Heart left ventricle (tissue), 16 donors: ENCODE measurements around the gene PRKN. TPM values are rescaled to one million over a fixed set of nuclear protein-coding genes. Genes with fewer than 3 reads are reported as not detected.

ENCODE experiments used
- ATAC-seq, 4 donors: fragments of 200-7000 bp; cut with Tn5 transposase; one replicate each; pipeline ENCODE4 v1.9.1; 2020 to 2022; ENCODE audit warnings: moderate library complexity in 4 of 4, mild to moderate bottlenecking in 3 of 4, moderate number of reproducible peaks in 1 of 4
- DNase-seq, 5 donors: peaks; one replicate each; pipeline ENCODE4 v3.0.0-alpha.2; 2020
- H3K27ac ChIP-seq, 12 donors: fragments of 200-600 bp; sonication (generic) in 4 of 12; one replicate each; pipeline versions ENCODE4 v1.5.0 to v1.8.0; 2016 to 2022; ENCODE audit warnings: mild to moderate bottlenecking in 2 of 12
- H3K27me3 ChIP-seq, 9 donors: fragments of 200-600 bp; sonication (generic) in 2 of 9; one replicate each; pipeline versions ENCODE4 v1.5.1 to v1.8.0; 2016 to 2022; ENCODE audit warnings: mild to moderate bottlenecking in 3 of 9
- H3K36me3 ChIP-seq, 9 donors: fragments of 200-600 bp; sonication (generic) in 2 of 9; one replicate each; pipeline versions ENCODE4 v1.5.0 to v1.8.0; 2018 to 2022; ENCODE audit warnings: mild to moderate bottlenecking in 2 of 9
- H3K4me1 ChIP-seq, 12 donors: fragments of 200-600 bp; sonication (generic) in 4 of 12; one replicate each; pipeline versions ENCODE4 v1.5.0 to v1.8.0; 2016 to 2022; ENCODE audit warnings: mild to moderate bottlenecking in 3 of 12
- H3K4me3 ChIP-seq, 12 donors: fragments of 200-600 bp; sonication (generic) in 4 of 12; one replicate each; pipeline versions ENCODE4 v1.5.0 to v1.8.0; 2017 to 2022; ENCODE audit warnings: mild to moderate bottlenecking in 9 of 12, moderate library complexity in 4 of 12
- H3K9me3 ChIP-seq, 12 donors: fragments of 200-600 bp; sonication (generic) in 4 of 12; one replicate each; pipeline versions ENCODE4 v1.5.0 to v1.8.0; 2016 to 2022; ENCODE audit warnings: mild to moderate bottlenecking in 1 of 12
- CTCF ChIP-seq, 12 donors: fragments of 200-600 bp; sonication (generic) in 4 of 12; IDR thresholded peaks; one replicate each; pipeline versions ENCODE4 v1.5.0 to v1.8.0; 2018 to 2022; ENCODE audit warnings: antibody characterized with exemption in 12 of 12, mild to moderate bottlenecking in 5 of 12
- POLR2A ChIP-seq, 2 donors: fragments of 450-650 bp; IDR thresholded peaks; one replicate each; pipeline ENCODE4 v1.6.1; 2017; ENCODE audit warnings: antibody characterized with exemption in 2 of 2, mild to moderate bottlenecking in 2 of 2, moderate library complexity in 2 of 2
- WGBS, 4 donors: extraction: QIAGEN DNeasy Blood & Tissue Kit in 2 of 4; methylation state at CpG; one replicate each; pipeline versions ENCODE4 v1.1.5 to v1.1.7; 2013 to 2018; 5-methylcytosine and 5-hydroxymethylcytosine counted together
- intact Hi-C, 10 donors: fragments of 100-400 bp; cut with DNase I; formaldehyde crosslinking; loops; one replicate each; pipeline versions ENCODE4 v1.11.1 to v1.14.2; 2022
- polyA plus RNA-seq, 2 donors: library from polyadenylated mRNA; stranded (reverse); fragments of 200-250 nt; gene quantifications; one replicate each; pipeline ENCODE4 v1.2.3, GENCODE V29; 2013
- total RNA-seq, 9 donors: library from RNA; depleted of rRNA in 2 of 9; stranded (reverse); fragments of >200 nt in 2 of 9; fragmentation: NEBNext Ultra II Directional in 3 of 9; extraction: Animal tissue kit (Norgen Biotek cat#: 25700) in 3 of 9; gene quantifications; one replicate each; pipeline versions ENCODE4 v1.1.0 to v1.2.4, GENCODE V29; 2016 to 2023
- donor health status: ischemic (EF 13 %, LVEDD 7.1; RV severe dilation, severe dysfunction).
- donor health status: healthy with polysubstance abuse.
- donor health status: DM: no; HTN: yes; CAD: no.
- donor health status: DM: no; HTN: no; CAD: no.
- donor health status: ischemic (EF 25% LVEDD 6.9; RV normal size, moderate dysfunction).
- donor health status: ischemic (EF 25% LVEDD 5.7; RV mildly dilated, moderate dysfunction).
- donor health status: healthy.
- donor health status: DM: yes; HTN: yes; CAD: no.
- donor health status: ischemic (EF 35%, LVEDD 5.7; RV mildly dilated, moderate dysfunction).
- donor health status: nonischemic (EF 11% LVEDD 7.7; RV severe dilation, severe dysfunction).
- donor health status: DM: yes; HTN: yes; CAD: no.
- donor health status: PGD.
- donor health status: ischemic (EF 29% LVEDD 5.4; RV normal size, mild dysfunction).
- donor health status: nonischemic (EF 23%, LVEDD 6.1; RV moderate dilation, normal function).

The PRKN gene
- total and polyA plus RNA-seq, 11 donors = 3.4 to 32.5 (median 21.2) TPM

- Histone ChIP-seq H3K36me3 (no peaks in the 10 kb centered on the region), H3K27me3 (no peaks in the 10 kb centered on the region), H3K9me3 (peaks cover 0 to 3% (median 0%) of the 10 kb centered on the region in 12 donors), H3K4me1 (peaks cover 0 to 35% (median 10%) of the 10 kb centered on the region in 12 donors), H3K4me3 (no peak overlapping the region), H3K27ac (peak overlapping the region; percentile 39 to 96 (median 82))
- no peak for DNase-seq
- intact Hi-C loops = loop anchor here in 6 of 10 donors (5.0 to 10.0 kb wide), 7 partner anchors 97 to 693 kb away; partner anchors contain the start of gene QKI (in 2 of the 6)
- TF ChIP-seq CTCF (IDR thresholded peaks at IDR 0.05) = no peak
- no peak for TF ChIP-seq POLR2A (IDR thresholded peaks at IDR 0.05)
- 56 to 64% (median 61%) methylated on average over 2 of the region's 2 CpGs for WGBS, 4 donors
- peak; percentile 27 to 70 (median 48) for ATAC-seq
Observed at GRCh38 chr6:162721404-162721687, 6.2 kb downstream of the PRKN start.

- intact Hi-C loops = no loop called here
- H3K27ac ChIP-seq = peak overlapping the region in 9 of 12 donors; percentile 1 to 96 (median 82)
- H3K27me3 ChIP-seq = no peaks in the 10 kb centered on the region
- peaks cover 0 to 27% (median 7%) of the 10 kb centered on the region in 12 donors for H3K4me1 ChIP-seq
- H3K4me3 ChIP-seq = no peak overlapping the region
- ATAC-seq (no peak), DNase-seq (no peak)
- WGBS, 4 donors = 81 to 91% (median 86%) methylated on average over 1 of the region's 1 CpG
- peaks cover 0 to 3% (median 0%) of the 10 kb centered on the region in 12 donors for H3K9me3 ChIP-seq
- TF ChIP-seq CTCF (IDR thresholded peaks at IDR 0.05) = no peak
- no peak for TF ChIP-seq POLR2A (IDR thresholded peaks at IDR 0.05)
- no peaks in the 10 kb centered on the region for H3K36me3 ChIP-seq
Observed at GRCh38 chr6:162719528-162719927, 8.0 kb downstream of the PRKN start.

GRCh38 chr6:162715601-162716000 lies 12.0 kb downstream of the PRKN start:
- no peak for ATAC-seq
- intact Hi-C loops = no loop called here
- Histone ChIP-seq H3K36me3 (no peaks in the 10 kb centered on the region), H3K9me3 (peaks cover 0 to 3% (median 0%) of the 10 kb centered on the region in 12 donors), H3K27me3 (no peaks in the 10 kb centered on the region), H3K27ac (no peak overlapping the region), H3K4me1 (peaks cover 0 to 10% (median 0%) of the 10 kb centered on the region in 12 donors), H3K4me3 (no peak overlapping the region)
- TF ChIP-seq POLR2A (IDR thresholded peaks at IDR 0.05) (no peak), CTCF (IDR thresholded peaks at IDR 0.05) (no peak)
- WGBS, 4 donors = 93 to 96% (median 95%) methylated on average over 6 of the region's 6 CpGs
- no peak for DNase-seq

- 78 to 85% (median 81%) methylated on average over 13 of the region's 13 CpGs for WGBS, 4 donors
- no peak for TF ChIP-seq POLR2A (IDR thresholded peaks at IDR 0.05)
- no peak for TF ChIP-seq CTCF (IDR thresholded peaks at IDR 0.05)
- peak in 1 of 4 donors; percentile 51 for ATAC-seq
Observed at GRCh38 chr6:162713974-162714780, 13.4 kb downstream of the PRKN start.

More at GRCh38 chr6:162713974-162714780, 13.4 kb downstream of the PRKN start:
- DNase-seq = peak in 1 of 5 donors; percentile 34
- Histone ChIP-seq H3K9me3 (peaks cover 0 to 3% (median 0%) of the 10 kb centered on the region in 12 donors), H3K4me3 (no peak overlapping the region), H3K27me3 (no peaks in the 10 kb centered on the region), H3K27ac (peak overlapping the region in 1 of 12 donors; percentile 21), H3K36me3 (no peaks in the 10 kb centered on the region), H3K4me1 (peaks cover 0 to 11% (median 0%) of the 10 kb centered on the region in 12 donors)
- intact Hi-C loops = no loop called here
